ENCODE measurements around the gene AXDND1. TPM values are rescaled to one million over a fixed set of nuclear protein-coding genes. Genes with fewer than 3 reads are reported as not detected.

Gene AXDND1
- total RNA-seq, 1 experiment from 2014 or later, result 0.31 TPM

- BruUV-seq (replicated peaks), result no TSS peak
- ATAC-seq (no peak), DNase-seq (ENCODE audit: low read depth, low spot score) (no peak)
- no peak overlapping the region for H3K4me3 ChIP-seq (ENCODE audit: low read depth in 2 of 2, low read length in 2 of 2)
- no peak for TF ChIP-seq CTCF (IDR thresholded peaks at IDR 0.05)
- no peak for TF ChIP-seq TCF7L2 (IDR thresholded peaks at IDR 0.05; ENCODE audit: low read depth, low read length)
- TF ChIP-seq POLR2AphosphoS5 (IDR thresholded peaks at IDR 0.05; ENCODE audit: low read depth, low read length), result no peak
- TF ChIP-seq SIN3A (IDR thresholded peaks at IDR 0.05; ENCODE audit: borderline replicate concordance, insufficient read depth, low read depth, low read length), result no peak
- TF ChIP-seq REST (IDR thresholded peaks at IDR 0.05; ENCODE audit: insufficient read depth in 1 of 2, low read depth in 2 of 2, low read length in 1 of 2), result no peak
- H3K36me3 ChIP-seq (ENCODE audit: control insufficient read depth, insufficient read depth, low read length), result no peaks in the 10 kb centered on the region
- ChIA-PET POLR2A (no interaction called here), CTCF (no interaction called here)
- H3K9me3 ChIP-seq (ENCODE audit: control insufficient read depth, insufficient read depth, low read depth, low read length), result no peaks in the 10 kb centered on the region
- intact Hi-C loops (cut with micrococcal nuclease; ENCODE audit: unreplicated experiment), result loop anchor here (10.0 kb wide), 2 partner anchors 224 to 336 kb away; no protein-coding TSS in a partner anchor
- no peak overlapping the region for H3K27ac ChIP-seq (ENCODE audit: low read length)
- peaks cover 8% of the 10 kb centered on the region for H3K4me1 ChIP-seq (ENCODE audit: control insufficient read depth, insufficient read depth, low read length)
- in situ Hi-C loops (cut with HindIII; ENCODE audit: low pct_unique_long_range_greater_than_20kb, low sequenced_read_pairs), result no loop called here
- H3K27me3 ChIP-seq (ENCODE audit: control insufficient read depth, insufficient read depth, low read length), result peaks cover 7% of the 10 kb centered on the region
Observed at GRCh38 chr1:179590671-179591070, 224.9 kb downstream of the AXDND1 start.

- CTCF ChIA-PET, result no interaction called here
- intact Hi-C loops (cut with micrococcal nuclease; ENCODE audit: unreplicated experiment), result loop anchor here (10.0 kb wide), 2 partner anchors 224 to 336 kb away; no protein-coding TSS in a partner anchor
- H3K27me3 ChIP-seq (ENCODE audit: control insufficient read depth, insufficient read depth, low read length), result peaks cover 3% of the 10 kb centered on the region
Observed at GRCh38 chr1:179591253-179591591, 225.5 kb downstream of the AXDND1 start.

More at GRCh38 chr1:179591253-179591591, 225.5 kb downstream of the AXDND1 start:
- DNase-seq (ENCODE audit: low read depth, low spot score) (no peak), ATAC-seq (peak; percentile 17)
- Histone ChIP-seq H3K36me3 (ENCODE audit: control insufficient read depth, insufficient read depth, low read length) (no peaks in the 10 kb centered on the region; the same call in 1 of the 2 replicates), H3K4me1 (ENCODE audit: control insufficient read depth, insufficient read depth, low read length) (peaks cover 4% of the 10 kb centered on the region; the same call in 1 of the 2 replicates), H3K4me3 (ENCODE audit: low read depth in 2 of 2, low read length in 2 of 2) (peak overlapping the region; percentile 46 to 53), H3K27ac (ENCODE audit: low read length) (peak overlapping the region; percentile 7; the same call in 1 of the 2 replicates), H3K9me3 (ENCODE audit: control insufficient read depth, insufficient read depth, low read depth, low read length) (no peaks in the 10 kb centered on the region)
- POLR2A ChIA-PET, result no interaction called here
- BruUV-seq (replicated peaks), result no TSS peak
- TF ChIP-seq SIN3A (IDR thresholded peaks at IDR 0.05; ENCODE audit: borderline replicate concordance, insufficient read depth, low read depth, low read length), result no peak
- TF ChIP-seq REST (IDR thresholded peaks at IDR 0.05; ENCODE audit: insufficient read depth in 1 of 2, low read depth in 2 of 2, low read length in 1 of 2), result no peak
- TF ChIP-seq TCF7L2 (IDR thresholded peaks at IDR 0.05; ENCODE audit: low read depth, low read length), result no peak
- TF ChIP-seq CTCF (IDR thresholded peaks at IDR 0.05), result no peak
- no peak for TF ChIP-seq POLR2AphosphoS5 (IDR thresholded peaks at IDR 0.05; ENCODE audit: low read depth, low read length)
- in situ Hi-C loops (cut with HindIII; ENCODE audit: low pct_unique_long_range_greater_than_20kb, low sequenced_read_pairs), result no loop called here
